CD4-positive, alpha-beta T cell treated with Interferon gamma for 1 hour (primary cell): Measurements from ENCODE around the gene FOXP1.

Experiments
- DNase-seq: peaks from one replicate; pipeline ENCODE4 v3.0.0-alpha.2; 2020

Gene FOXP1

GRCh38 chr3:70933105-70933810 lies 650.3 kb downstream of the FOXP1 start:
- DNase-seq = no peak

- DNase-seq = no peak
Measured at GRCh38 chr3:70930066-70930465, 653.5 kb downstream of the FOXP1 start.

DNA sequence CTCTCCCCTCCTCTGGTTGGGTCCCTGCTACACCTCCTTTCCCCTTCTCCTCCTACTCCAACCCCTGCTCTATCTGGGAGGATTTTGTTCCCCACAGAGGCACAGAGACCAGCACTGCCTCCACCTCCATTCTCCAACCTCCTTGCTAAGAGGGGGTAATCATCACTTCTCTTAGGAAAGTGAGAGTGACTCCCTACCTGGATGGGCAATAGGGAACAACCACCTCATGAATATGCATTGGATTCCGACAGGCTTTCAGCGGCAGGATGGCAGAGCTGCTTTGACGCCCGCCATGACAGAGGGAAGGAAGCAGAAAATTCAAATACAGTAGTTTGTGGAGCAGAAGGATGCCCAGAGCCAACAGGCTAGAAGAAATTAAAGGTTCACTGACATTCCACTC lies 656.3 kb downstream of the FOXP1 start:
- no peak for DNase-seq

- DNase-seq = no peak
Measured at GRCh38 chr3:70926835-70927234, 656.7 kb downstream of the FOXP1 start.

GRCh38 chr3:70919661-70920060 lies 663.9 kb downstream of the FOXP1 start:
- no peak for DNase-seq

DNA sequence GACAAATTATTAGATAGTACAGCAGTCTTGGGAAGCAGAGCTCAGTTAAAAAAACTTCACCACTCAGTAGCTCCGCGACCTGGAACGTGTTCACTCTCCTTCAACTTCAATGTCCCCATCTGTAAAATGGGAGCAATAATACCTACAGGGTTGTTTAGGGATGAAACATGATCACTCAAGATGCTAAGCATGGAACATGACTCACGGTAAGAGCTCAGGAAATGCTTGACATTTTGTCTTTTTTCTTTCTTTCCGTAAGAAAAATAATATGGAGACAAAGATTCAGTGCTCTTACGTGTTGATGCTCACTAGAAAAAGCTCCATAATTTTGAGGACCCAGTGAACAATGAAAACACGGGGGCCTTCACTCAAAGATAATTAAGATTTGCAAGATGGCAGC lies 664.4 kb downstream of the FOXP1 start:
- no peak for DNase-seq

DNA sequence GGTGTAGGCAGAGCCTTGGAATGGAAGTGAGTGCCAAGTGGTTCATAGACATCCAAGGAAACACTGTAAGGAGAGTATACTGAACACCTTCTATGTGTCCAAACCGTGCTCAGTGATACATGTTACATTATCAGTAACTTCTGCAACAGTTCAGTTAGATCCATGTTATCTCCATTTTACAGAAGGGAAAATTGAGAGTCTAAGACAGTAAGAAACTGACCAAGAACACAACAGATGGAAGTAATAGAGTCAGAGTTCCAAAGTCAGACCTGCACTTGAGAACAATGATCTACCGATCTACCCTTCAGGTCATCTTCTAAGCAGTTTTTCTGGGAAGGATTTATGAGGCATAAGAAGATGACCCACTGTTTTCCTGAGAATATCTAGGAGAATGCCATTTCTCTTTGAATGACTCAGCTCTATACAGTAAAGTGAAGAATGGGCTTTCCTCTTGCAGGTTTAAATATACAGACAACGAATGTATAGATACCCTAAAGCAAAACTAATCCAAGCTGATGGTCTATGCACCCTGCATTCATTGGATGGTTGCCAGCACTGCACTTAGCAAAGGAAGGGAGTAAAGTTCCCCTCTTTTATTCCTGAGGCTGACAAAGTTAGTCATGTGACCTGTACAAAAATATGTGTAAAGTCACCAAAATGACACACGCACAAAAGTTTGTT lies 667.0 kb downstream of the FOXP1 start:
- no peak for DNase-seq

DNA sequence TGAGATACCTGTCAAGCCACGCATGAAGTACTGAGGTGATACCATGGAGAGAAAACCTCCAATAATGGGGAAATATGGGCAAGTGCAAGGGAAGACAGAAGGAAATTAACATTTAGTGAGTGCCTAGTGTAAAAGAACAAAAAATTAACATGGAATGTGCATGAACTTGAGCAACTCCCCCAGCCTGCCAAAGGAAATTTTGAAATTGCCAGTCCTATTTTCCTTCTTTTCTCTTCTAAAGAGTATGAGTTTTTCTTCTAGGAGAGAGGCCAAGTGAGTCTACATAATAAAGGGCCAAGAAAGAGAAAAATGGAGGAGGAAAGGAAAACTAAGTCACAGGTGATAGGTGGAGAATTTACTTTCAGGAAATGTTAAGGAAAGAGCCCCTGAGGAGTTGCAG lies 668.7 kb downstream of the FOXP1 start:
- DNase-seq = no peak

DNA sequence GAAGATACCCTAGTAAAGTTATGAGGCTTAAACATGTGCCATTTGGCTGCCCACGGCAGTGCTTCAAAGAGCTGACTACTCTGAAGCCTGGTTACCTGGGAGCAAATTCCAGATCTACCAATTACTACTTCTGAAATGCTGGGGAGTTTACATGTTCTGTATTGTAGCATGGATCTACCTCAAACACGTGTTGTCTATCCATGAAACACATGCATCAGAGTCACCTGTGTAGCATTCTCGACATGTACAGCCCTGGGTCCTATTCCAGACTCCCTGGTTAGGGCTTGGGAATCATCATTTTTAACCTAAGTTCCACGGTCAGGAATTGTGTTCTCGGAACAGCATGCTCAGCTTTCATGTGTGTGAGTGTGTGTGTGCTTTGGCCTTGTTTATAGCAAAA lies 671.8 kb downstream of the FOXP1 start:
- no peak for DNase-seq

GRCh38 chr3:70905491-70905890 lies 678.0 kb downstream of the FOXP1 start:
- DNase-seq = no peak
